SK-N-MC (cell line): ENCODE results near the gene SFT2D2.

Source experiments
- EZH2 ChIP-seq: fragments of 200-600 bp; sonication (generic); IDR thresholded peaks from one replicate; pipeline ENCODE4 v1.6.1; 2017; ENCODE audit warnings: antibody characterized with exemption
- POLR2AphosphoS5 ChIP-seq: IDR thresholded peaks from 2 replicates; pipeline ENCODE4 v1.6.1; 2012; ENCODE audit warnings: mild to moderate bottlenecking, low read depth, low read length, borderline replicate concordance

- TF ChIP-seq POLR2AphosphoS5 (no peak), EZH2 (no peak)
These were observed 47.8 kb downstream of the SFT2D2 start for GRCh38 chr1:168273575-168273974.
